Mesothelial cell of epicardium (in vitro differentiated cells): ENCODE measurements around the gene PNMA1. TPM values are rescaled to one million over a fixed set of nuclear protein-coding genes. Genes with fewer than 3 reads are reported as not detected.

Experiments
- DNase-seq, 2 experiments: peaks; one replicate each; pipeline ENCODE4 v3.0.0; 2021; ENCODE audit warnings: low spot score in 2 of 2; ENCODE audit not compliant: unreplicated experiment in 2 of 2
- H3K27ac Mint-ChIP-seq: 2 replicates; pipeline ENCODE4 v1.8.0; 2021; ENCODE audit warnings: mixed read lengths
- H3K27me3 Mint-ChIP-seq: 2 replicates; pipeline ENCODE4 v1.8.0; 2021; ENCODE audit warnings: low read depth, mixed read lengths
- H3K36me3 Mint-ChIP-seq: 2 replicates; pipeline ENCODE4 v1.8.0; 2021; ENCODE audit warnings: mixed read lengths
- H3K4me1 Mint-ChIP-seq: 2 replicates; pipeline ENCODE4 v1.8.0; 2021; ENCODE audit warnings: mixed read lengths
- H3K4me3 Mint-ChIP-seq: 2 replicates; pipeline ENCODE4 v1.8.0; 2021; ENCODE audit warnings: mild to moderate bottlenecking, moderate library complexity, mixed read lengths
- H3K9me3 Mint-ChIP-seq: 2 replicates; pipeline ENCODE4 v1.8.0; 2021; ENCODE audit warnings: mixed read lengths
- total RNA-seq: library from RNA; stranded (reverse); gene quantifications from 3 replicates; pipeline ENCODE4 v1.2.1, GENCODE V29; 2021
- TF ChIP-seq, protein P1 (sequence below): fragments of 200-600 bp; sonication (generic); IDR thresholded peaks from one replicate; pipeline ENCODE4 v1.5.0; 2021; ENCODE audit warnings: antibody characterized with exemption; ENCODE audit not compliant: unreplicated experiment

Gene PNMA1
- total RNA-seq, 1 donor from 2014 or later: 46.4 TPM

- no peak overlapping the region for H3K4me3 Mint-ChIP-seq
- H3K27me3 Mint-ChIP-seq: no peaks in the 10 kb centered on the region
- no peaks in the 10 kb centered on the region for H3K4me1 Mint-ChIP-seq
- H3K27ac Mint-ChIP-seq: no peak overlapping the region
- no peaks in the 10 kb centered on the region for H3K9me3 Mint-ChIP-seq
- no peak for DNase-seq
- peaks cover 23% of the 10 kb centered on the region for H3K36me3 Mint-ChIP-seq
- TF ChIP-seq, protein P1, sequence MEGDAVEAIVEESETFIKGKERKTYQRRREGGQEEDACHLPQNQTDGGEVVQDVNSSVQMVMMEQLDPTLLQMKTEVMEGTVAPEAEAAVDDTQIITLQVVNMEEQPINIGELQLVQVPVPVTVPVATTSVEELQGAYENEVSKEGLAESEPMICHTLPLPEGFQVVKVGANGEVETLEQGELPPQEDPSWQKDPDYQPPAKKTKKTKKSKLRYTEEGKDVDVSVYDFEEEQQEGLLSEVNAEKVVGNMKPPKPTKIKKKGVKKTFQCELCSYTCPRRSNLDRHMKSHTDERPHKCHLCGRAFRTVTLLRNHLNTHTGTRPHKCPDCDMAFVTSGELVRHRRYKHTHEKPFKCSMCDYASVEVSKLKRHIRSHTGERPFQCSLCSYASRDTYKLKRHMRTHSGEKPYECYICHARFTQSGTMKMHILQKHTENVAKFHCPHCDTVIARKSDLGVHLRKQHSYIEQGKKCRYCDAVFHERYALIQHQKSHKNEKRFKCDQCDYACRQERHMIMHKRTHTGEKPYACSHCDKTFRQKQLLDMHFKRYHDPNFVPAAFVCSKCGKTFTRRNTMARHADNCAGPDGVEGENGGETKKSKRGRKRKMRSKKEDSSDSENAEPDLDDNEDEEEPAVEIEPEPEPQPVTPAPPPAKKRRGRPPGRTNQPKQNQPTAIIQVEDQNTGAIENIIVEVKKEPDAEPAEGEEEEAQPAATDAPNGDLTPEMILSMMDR: no peak
Measured at GRCh38 chr14:73695997-73696396, 18.2 kb downstream of the PNMA1 start.

- Mint-ChIP-seq H3K27me3 (no peaks in the 10 kb centered on the region), H3K9me3 (no peaks in the 10 kb centered on the region), H3K36me3 (peaks cover 29% of the 10 kb centered on the region), H3K4me3 (no peak overlapping the region), H3K27ac (no peak overlapping the region), H3K4me1 (no peaks in the 10 kb centered on the region)
- DNase-seq: no peak
- TF ChIP-seq, protein P1: no peak
Measured at GRCh38 chr14:73695082-73695481, 19.1 kb downstream of the PNMA1 start.

DNA sequence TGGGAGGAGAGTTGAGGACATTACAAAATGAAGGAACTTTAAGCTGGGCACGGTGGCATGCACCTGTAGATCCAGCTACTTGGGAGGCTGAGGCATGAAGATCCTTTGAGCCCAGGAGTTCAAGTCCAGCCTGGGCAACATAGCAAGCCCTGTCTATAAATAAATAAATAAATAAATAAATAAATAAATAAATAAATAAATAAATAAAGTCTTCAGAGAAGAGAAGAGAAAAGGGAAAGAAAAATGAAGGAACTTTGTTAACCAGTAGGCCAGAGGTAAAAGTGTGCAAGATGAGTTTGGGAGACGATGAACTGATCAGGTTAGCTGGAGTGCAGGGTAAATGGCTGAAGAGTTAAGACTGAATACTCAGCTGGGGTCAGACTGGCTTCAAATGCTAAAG, 20.1 kb downstream of the PNMA1 start:
- peaks cover 32% of the 10 kb centered on the region for H3K36me3 Mint-ChIP-seq
- no peaks in the 10 kb centered on the region for H3K27me3 Mint-ChIP-seq
- peak overlapping the region; percentile 10 for H3K27ac Mint-ChIP-seq
- no peaks in the 10 kb centered on the region for H3K9me3 Mint-ChIP-seq
- H3K4me1 Mint-ChIP-seq: no peaks in the 10 kb centered on the region
- H3K4me3 Mint-ChIP-seq: no peak overlapping the region
- TF ChIP-seq, protein P1: no peak
- no peak for DNase-seq

- H3K9me3 Mint-ChIP-seq: no peaks in the 10 kb centered on the region
- no peak overlapping the region for H3K27ac Mint-ChIP-seq
- no peaks in the 10 kb centered on the region for H3K27me3 Mint-ChIP-seq
- peaks cover 19% of the 10 kb centered on the region for H3K36me3 Mint-ChIP-seq
- TF ChIP-seq, protein P1: no peak
- H3K4me1 Mint-ChIP-seq: no peaks in the 10 kb centered on the region
- DNase-seq: no peak
- no peak overlapping the region for H3K4me3 Mint-ChIP-seq
Measured at GRCh38 chr14:73686901-73687300, 27.3 kb downstream of the PNMA1 start.

- DNase-seq: no peak
- TF ChIP-seq, protein P1: no peak
- Mint-ChIP-seq H3K27me3 (no peaks in the 10 kb centered on the region), H3K4me1 (no peaks in the 10 kb centered on the region), H3K4me3 (no peak overlapping the region), H3K36me3 (peaks cover 15% of the 10 kb centered on the region), H3K9me3 (no peaks in the 10 kb centered on the region), H3K27ac (no peak overlapping the region)
Measured at GRCh38 chr14:73685328-73685727, 28.9 kb downstream of the PNMA1 start.

- TF ChIP-seq, protein P1: no peak
- H3K4me1 Mint-ChIP-seq: no peaks in the 10 kb centered on the region
Measured at GRCh38 chr14:73684627-73685026, 29.6 kb downstream of the PNMA1 start.

More at GRCh38 chr14:73684627-73685026, 29.6 kb downstream of the PNMA1 start:
- H3K36me3 Mint-ChIP-seq: peaks cover 13% of the 10 kb centered on the region
- H3K27ac Mint-ChIP-seq: no peak overlapping the region
- H3K9me3 Mint-ChIP-seq: no peaks in the 10 kb centered on the region
- DNase-seq: no peak
- no peak overlapping the region for H3K4me3 Mint-ChIP-seq
- no peaks in the 10 kb centered on the region for H3K27me3 Mint-ChIP-seq
